Activated CD4-positive, CD25-positive, alpha-beta regulatory T cell treated with anti-CD3 and anti-CD28 coated beads, Interleukin-2, amount 50 U/mL, for 24 hours (primary cell): Measurements from ENCODE around the gene CUZD1.

Experiments
- ATAC-seq, 2 donors: fragments of 150-1000 bp; cut with Tn5 transposase; one replicate each; pipeline ENCODE4 v1.10.0; 2021; ENCODE audit warnings: mild to moderate bottlenecking in 1 of 2, moderate library complexity in 1 of 2

CUZD1 gene

GRCh38 chr10:122814493-122814892 lies 31.2 kb downstream of the CUZD1 start:
- ATAC-seq = no peak

DNA sequence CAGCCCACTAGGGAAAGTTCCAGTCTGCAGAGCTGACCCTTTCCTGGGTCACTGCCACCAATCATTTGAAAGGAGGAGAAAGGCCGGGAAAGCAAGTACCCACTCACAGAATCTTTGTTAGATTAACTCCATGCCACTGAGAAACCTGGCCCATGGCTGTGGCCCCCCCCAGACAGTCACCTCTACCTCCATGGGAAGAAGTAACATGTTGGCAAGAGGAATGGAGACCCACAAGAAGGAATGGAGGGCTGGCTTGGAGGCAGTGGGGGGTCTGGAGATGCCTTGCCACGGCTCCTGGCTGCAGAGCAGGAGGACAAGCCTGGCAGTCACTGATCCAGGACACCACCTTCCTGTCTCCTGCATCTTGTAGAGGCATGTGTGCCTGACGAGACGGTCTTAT lies 32.9 kb downstream of the CUZD1 start:
- ATAC-seq = no peak

- ATAC-seq = no peak
These were observed 43.4 kb downstream of the CUZD1 start for GRCh38 chr10:122802282-122802681.

GRCh38 chr10:122798704-122799231 lies 46.9 kb downstream of the CUZD1 start:
- ATAC-seq = no peak

DNA sequence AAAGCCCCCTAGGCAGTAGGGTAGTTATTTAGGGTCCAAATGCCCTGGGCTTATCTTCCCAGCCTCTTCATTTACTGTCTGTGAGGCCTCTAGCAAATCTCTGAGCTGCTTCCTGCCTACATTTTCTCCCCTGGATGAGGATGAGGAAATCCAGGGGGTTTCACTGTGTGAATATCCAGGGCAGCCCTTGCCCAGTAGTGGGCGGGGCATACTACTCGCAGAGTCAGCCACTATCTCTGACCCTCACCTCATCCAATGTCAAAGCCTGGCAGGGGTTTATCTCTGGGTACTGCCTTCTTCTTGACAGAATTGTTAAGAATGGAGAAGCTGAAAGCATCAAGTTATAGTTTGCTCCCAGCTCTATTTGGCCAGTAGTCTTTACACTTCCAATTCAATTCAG lies 48.9 kb downstream of the CUZD1 start:
- ATAC-seq = no peak

DNA sequence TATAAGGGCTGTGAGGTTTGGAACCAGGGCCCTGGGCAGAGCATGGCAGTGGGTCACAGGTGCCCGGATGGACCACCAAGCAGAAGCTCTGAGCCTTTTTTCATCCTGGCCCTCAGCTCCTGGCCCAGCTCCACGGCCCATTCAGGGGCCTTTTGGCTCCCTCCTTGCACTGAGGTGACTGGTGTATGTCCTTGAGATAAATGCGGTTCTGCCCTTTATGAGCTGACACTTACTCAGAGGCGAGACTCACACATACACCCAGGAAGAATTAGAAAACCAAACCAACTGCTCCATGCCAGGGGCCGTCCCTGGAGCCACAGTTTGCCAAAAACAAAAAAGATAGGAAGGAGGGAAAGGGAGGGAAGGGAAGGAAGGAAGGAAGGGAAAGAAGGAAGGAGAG lies 49.7 kb downstream of the CUZD1 start:
- no peak for ATAC-seq

- no peak for ATAC-seq
These were observed 59.4 kb downstream of the CUZD1 start for GRCh38 chr10:122786269-122786668.

GRCh38 chr10:122782911-122783310 lies 62.7 kb downstream of the CUZD1 start:
- no peak for ATAC-seq
